Fibroblast of skin of left biceps (primary cell): ENCODE measurements around the gene ZNF664.
"Not testable (repeated sequence)": the region's sequence is repeated elsewhere in the genome, so short reads cannot be mapped to it uniquely, and the experiment has no call there.

ENCODE experiments used
- DNase-seq, 2 experiments: peaks; one replicate each; pipeline ENCODE4 v3.0.0-alpha.2; 2013; ENCODE audit warnings: low read depth in 2 of 2

Gene ZNF664

DNA sequence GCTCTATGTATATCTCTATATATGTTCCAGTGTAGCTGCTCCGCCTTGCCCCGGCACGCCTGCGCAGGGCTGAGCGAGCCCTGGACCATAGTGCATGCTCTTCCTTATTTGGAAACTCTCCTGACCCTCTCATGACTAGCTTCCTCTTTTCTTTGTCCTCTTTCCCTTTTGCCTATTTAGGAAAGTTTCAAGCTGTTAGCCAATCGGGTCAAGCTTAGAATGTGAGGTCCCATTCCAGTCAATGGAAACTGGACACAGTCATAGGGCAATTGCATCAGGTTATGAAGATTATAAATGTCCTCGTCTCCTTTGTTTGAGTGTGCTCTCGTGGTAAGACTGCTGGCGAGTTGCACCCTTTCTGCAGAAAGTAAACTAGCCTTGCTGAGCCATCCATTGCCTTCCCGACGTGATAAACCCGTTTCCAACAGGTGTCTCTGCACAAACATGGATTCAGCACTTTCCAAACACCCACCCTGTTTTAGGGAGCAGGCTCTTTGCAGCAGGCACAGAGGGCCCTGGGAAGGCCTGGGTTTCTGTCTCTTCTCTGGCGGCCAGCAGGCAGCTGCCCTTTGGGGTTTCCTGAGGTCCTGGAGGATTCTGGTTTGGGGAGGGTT is 31.3 kb upstream of the ZNF664 start:
- no peak for DNase-seq

GRCh38 chr12:123942238-123942653 is 30.8 kb upstream of the ZNF664 start:
- DNase-seq = peak; percentile 72 to 75

DNA sequence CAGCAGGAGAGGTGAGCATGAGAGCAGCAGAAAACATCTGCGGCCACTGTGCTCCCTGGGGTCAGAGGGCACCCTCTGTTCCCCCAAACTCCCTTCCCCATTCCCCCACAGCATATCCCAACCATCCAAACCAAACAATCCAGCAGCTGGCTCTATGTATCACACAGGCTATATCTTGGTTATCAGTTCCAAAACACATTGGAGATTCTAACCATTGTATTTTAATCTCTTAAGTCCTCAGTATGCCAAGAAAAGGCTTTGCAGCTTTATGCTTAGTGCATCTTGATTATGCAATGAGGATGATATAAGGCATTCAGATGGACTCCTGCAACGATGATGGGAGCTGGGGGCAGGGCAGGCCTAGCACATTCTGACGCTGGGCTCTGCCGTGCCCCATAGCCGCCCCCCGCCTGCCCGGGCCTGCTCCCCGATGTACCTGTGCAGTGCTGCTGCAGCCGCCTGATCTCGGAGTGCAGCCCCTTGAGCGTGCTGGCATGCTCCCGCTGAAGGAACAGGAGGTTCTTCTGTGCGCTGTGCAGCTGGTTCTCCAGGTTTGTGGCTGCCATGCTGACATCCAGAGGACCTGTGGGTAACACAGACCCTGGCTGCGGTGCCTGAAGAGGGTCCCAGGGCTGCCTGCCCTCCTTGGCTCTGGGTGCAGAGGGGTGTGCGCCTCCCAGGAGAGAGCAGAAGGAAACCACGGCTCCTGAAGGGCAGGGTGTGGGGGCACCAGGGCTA is 29.9 kb upstream of the ZNF664 start:
- DNase-seq = peak in 1 of 2 experiments; percentile 18

DNA sequence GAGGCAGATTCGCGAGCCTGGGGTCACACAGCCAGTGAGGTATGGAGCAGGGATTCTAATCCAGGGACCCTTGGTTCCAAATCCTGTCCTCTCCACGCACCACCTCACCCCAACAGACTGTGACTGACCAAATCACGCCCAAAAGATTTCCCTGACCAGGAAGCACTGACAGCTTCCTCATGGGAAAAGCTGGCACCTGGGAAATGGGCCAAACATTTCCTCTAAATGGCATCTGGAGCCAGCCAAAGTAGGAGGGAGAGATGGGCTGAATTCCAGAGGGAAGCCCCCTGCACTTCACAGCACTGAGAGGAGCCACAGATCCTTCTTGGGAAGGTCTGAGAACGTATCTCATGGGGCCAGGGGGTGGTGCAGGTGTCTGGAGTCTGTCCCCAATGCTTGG is 29.2 kb upstream of the ZNF664 start:
- no peak for DNase-seq

- no peak for DNase-seq
Observed at GRCh38 chr12:123944696-123945095, 28.3 kb upstream of the ZNF664 start.

GRCh38 chr12:123945287-123946151 is 27.5 kb upstream of the ZNF664 start:
- DNase-seq = no peak

GRCh38 chr12:123946152-123946515 is 26.9 kb upstream of the ZNF664 start:
- no peak for DNase-seq

DNA sequence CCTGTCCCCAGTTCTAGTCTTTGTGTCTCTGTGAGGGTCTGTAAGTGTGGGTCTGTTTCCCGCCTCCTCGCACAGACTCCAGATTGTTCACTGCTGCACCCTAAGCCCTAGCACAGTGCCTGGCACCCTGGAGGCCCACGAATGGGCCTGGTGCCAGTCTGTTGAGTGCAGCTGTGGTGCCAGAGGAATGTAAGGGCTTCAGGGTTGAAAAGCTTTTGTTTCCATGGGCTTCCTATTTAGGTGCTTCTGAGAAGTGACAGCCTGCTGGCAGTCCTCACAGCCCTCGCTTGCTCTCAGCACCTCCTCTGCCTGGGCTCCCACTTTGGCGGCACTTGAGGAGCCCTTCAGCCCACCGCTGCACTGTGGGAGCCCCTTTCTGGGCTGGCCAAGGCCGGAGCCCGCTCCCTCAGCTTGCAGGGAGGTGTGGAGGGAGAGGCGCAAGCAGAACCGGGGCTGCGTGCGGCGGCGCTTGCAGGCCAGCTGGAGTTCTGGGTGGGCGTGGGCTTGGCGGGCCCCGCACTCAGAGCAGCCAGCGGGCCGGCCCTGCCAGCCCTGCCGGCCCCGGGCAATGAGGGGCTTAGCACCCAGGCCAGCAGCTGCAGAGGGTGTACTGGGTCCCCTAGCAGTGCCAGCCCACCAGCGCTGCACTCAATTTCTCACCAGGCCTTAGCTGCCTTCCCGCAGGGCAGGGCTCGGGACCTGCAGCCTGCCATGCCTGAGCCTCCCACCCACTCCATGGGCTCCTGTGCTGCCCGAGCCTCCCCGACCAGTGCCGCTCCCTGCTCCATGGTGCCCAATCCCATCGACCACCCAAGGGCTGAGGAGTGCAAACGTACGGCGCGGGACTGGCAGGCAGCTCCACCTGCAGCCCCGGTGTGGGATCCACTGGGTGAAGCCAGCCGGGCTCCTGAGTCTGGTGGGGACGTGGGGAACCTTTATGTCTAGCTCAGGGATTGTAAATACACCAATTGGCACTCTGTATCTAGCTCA is 26.2 kb upstream of the ZNF664 start:
- DNase-seq = not testable (repeated sequence)

- DNase-seq = not testable (repeated sequence)
Observed at GRCh38 chr12:123947531-123947930, 25.5 kb upstream of the ZNF664 start.

GRCh38 chr12:123948401-123948795 is 24.6 kb upstream of the ZNF664 start:
- no peak for DNase-seq

GRCh38 chr12:123948796-123949769 is 23.9 kb upstream of the ZNF664 start:
- no peak for DNase-seq

DNA sequence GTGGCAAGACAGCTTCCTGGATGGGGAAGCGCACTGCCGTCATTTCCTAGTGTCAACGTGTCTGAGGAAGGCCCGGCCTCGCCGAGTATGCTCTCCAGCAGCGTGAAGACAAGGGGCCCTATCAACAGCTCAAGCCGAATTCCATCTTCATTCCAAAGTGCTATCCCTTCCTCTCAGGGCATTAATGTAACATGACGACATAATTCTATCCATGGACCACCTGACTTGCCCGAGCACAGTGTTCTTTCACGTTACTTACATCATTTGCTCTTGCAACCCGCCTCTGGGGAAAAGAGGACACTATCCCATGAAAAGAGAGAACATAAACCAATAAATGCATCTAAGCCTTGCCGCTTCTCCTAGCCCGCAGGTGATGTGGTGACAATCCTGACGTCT is 23.2 kb upstream of the ZNF664 start:
- DNase-seq = no peak

GRCh38 chr12:123950476-123951349 is 22.3 kb upstream of the ZNF664 start:
- no peak for DNase-seq

- no peak for DNase-seq
Observed at GRCh38 chr12:123951467-123951866, 21.5 kb upstream of the ZNF664 start.

- no peak for DNase-seq
Observed at GRCh38 chr12:123952037-123952436, 21.0 kb upstream of the ZNF664 start.

GRCh38 chr12:123954647-123955350 is 18.2 kb upstream of the ZNF664 start:
- DNase-seq = no peak

- DNase-seq = no peak
Observed at GRCh38 chr12:123956249-123956648, 16.8 kb upstream of the ZNF664 start.

DNA sequence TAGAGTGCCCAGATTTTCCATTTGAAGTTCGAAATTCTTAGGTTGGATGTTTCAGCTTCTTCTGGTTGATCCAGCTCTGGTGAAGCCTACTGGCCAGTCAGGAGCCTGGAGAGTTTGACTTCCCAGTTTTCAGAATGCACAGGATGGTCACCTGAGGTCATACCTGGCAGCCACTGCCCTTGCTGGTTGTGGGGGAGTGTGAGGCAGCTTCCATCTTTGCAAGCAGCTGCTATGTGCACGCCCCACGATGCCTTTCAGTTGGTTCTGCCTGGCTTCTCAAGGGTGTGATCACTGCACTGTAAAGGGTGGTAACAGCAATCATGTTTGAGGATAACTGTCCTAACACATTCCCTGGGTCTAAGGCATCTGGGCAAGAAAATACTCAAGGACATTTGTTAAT is 15.8 kb upstream of the ZNF664 start:
- no peak for DNase-seq

- DNase-seq = no peak
Observed at GRCh38 chr12:123958462-123958861, 14.6 kb upstream of the ZNF664 start.
